NCI-H2107 treated with DMSO at 0.1 percent for 48 hours (cell line): ENCODE data around the gene SLC2A5.
"Not testable (repeated sequence)": the region's sequence is repeated elsewhere in the genome, so short reads cannot be mapped to it uniquely, and the experiment has no call there.

Source experiments
- DNase-seq: peaks from one replicate; lab custom pipeline; 2025; ENCODE audit not compliant: unreplicated experiment; lab: John Stamatoyannopoulos, UW

The SLC2A5 gene

DNA sequence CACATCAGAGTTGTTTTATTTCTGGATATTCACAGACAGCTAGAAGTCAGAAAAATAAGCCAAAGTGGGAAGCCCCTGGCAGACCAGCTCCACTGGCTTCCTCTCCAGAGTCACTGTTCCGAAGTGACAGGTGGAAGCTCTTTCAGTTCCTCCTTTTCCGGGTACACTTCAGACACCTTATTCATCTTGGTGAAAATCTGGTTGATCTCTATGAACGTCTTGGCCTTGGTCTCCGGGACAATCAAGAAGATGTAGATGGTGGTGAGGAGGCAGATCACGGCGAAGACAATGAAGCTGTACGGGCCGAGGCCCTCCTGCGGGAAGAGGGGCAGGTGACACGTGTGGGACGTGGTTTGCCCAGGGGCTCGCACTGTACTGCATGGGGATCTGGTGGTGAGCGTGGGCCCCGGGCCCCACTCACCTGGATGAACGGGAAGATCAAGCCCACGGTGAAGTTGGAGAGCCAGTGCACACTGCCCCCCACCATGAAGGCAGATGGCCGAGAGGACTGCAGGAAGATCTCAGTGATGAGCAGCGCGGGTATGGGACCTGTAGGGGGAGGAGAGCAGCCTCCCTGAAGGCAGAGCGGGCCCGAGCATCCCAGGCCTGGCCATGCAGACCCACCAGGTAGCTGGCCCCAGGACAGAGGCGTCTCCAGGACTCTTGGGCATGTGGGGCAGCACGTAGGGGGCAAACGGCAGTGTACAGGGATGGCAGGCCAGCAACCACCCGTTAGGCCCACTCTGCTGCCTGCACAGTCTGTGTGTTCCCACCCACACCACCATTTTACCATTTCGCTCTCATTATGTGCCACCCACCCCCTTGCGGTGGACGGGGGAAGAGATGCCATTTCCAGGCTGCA, 31.7 kb downstream of the SLC2A5 start:
- DNase-seq: no peak

DNA sequence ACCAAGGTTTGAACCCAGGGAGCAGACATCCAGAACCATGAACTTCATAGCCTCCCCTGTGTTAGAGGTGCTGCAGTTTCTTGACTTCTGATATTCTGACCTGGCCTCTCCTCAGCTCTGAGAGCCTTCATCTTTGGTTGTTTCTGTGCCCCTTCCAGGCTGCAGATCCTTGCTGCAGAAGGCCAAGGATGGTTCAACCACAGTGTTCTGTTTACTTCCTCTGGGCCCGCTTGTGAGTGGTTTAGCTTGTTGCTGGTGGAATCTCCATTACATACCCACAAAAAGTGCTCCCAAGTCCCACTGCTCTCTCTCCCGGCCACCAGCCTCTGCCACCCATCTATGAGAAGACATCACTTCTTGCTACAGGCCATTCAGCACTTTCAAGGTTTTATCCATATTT, 34.2 kb downstream of the SLC2A5 start:
- no peak for DNase-seq

DNA sequence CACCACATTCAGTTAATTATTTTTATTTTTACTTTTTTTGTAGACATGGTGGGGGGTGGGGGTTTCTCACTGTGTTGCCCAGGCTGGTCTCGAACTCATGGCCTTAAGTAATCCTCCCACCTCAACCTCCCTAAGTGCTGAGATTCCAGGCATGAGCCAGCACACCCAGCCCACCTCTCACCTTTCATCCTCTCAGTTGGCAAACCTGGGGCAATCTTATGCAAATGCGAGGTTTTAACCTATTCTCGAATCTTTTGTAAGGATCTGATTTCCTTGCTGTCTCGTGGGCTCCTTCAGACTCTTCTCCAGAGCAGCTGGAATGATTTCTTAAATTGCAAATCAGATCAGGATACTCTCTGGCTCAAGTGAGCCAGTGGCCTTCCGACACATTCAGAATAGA, 36.1 kb downstream of the SLC2A5 start:
- DNase-seq: no peak

- no peak for DNase-seq
Measured at GRCh38 chr1:9031484-9032259, 37.8 kb downstream of the SLC2A5 start.

GRCh38 chr1:9031077-9031476, 38.4 kb downstream of the SLC2A5 start:
- DNase-seq: not testable (repeated sequence)

DNA sequence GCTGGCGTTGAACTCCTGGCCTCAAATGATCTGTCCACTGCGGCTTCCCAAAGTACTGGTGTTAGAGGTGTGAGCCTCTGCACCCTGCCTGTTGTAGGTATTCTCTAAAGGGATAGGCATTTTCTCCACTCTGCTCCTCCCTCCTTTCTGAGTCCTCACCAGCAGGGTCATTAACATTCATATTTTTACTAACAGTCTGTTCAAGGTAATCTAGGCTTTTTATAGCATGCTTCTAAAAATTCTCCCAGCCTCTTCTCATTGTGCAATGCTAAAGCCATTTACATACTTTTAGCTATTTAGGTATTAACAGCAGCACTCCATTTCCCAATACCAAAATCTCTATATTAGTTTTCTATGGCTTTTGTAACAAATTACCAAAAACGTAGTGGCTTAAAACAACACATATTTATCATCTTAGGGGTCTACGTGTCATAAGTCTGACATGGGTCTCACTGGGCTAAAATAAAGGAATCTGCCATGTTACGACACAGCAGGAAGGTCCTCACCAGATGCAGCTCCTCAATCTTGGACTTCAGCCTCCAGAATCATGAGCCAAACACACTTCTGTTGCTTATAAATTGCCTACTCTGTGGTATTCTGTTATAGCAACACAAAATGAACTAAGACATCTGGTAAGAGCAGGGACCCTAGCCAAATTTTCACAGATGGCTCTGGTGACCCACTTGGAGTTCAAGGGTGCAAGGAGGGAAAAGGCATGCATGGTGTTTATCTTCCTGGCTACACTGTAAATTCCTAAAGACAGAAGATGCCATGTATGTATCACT, 40.3 kb downstream of the SLC2A5 start:
- no peak for DNase-seq

DNA sequence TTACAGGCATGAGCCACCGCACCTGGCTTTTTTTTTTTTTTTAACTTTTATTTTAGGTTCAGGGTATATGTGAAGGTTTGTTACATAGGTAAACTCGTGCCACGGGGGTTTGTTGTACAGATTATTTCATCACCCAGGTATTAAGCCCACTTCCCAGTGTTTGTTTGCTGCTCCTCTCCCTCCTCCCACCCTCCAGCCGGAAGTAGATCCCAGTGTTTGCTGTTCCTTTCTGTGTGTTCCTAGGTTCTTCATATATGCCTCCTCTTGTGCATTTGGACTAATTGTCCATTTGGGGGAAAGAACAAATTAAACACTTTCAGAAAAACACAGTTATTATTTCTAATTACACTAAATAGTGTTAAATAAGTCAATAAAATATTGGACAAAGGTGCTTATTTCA, 42.1 kb downstream of the SLC2A5 start:
- DNase-seq: no peak

DNA sequence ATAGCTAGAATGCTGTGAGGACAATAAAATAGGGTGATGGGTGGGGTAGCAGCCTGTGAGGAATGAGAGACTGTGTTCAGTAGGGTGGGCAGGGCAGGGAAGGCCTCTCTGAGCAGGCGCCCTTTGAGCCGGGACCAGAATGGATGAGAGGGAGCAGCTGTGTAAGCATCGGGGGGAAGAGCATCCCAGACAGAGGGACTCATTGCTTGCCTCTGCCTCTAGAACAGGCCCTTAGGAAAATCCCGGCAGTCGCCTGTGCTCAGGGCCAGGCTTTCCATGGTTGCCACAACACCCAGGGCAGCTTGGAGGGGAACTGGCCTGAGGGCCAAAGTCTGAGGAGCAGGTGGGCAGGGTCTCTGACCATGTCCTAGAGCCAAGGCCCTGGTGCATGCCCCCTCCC, 44.0 kb downstream of the SLC2A5 start:
- DNase-seq: no peak

DNA sequence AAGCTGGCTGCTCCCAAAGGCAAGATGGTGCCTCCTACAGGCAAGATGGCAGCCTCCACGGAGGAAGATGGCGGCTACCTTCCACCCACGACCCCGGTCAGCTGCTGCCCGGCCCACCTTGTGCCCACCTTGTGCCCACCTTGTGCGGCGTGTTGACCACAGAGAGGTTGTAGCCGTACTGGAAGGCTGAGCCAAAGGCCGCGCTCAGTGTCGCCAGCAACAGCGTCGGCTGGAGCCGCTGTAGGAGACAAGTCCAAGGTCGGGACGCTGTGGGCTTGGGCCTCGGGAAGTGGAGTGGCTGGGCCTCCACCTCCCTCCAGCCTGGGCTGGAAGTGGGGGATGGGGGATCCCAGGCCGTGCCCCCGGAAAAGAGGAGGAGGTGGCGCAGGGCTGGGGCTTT, 44.6 kb downstream of the SLC2A5 start:
- no peak for DNase-seq

- DNase-seq: no peak
Measured at GRCh38 chr1:9022773-9023172, 46.7 kb downstream of the SLC2A5 start.

DNA sequence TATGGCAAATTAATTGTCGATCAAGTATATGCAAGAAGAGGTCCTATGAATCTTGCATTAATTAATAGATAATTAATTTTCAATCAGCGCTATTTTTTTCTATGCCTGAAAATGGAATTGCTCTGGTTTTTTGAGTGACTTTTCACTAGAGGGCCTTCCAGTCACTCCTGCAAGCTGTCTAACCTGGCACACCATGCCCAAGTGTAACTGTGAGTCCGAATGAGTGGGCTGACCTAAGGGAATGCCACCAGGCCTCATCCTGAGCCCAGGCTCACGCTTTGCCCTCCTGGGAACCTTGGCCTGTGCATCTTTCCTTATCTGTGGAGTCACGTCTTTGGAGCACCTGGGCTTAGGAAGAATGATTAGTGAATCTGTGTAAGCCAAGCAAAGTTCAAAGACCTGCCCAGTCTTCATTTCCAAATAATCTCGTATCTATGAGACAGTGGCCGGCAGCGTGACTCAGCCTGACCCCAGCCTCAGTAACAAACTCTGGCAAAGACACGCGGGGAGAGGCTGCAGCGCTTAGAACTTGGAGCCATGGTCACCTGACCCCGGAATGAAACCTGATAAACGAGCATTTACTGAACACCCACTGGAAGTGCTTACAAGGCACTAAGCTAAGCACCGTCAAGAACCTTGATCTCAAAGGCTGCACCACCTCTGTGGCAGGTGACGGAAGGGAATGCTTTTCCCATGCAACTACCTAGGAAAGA, 47.3 kb downstream of the SLC2A5 start:
- not testable (repeated sequence) for DNase-seq

- DNase-seq: no peak
Measured at GRCh38 chr1:9020305-9020704, 49.1 kb downstream of the SLC2A5 start.

GRCh38 chr1:9019896-9020295, 49.5 kb downstream of the SLC2A5 start:
- DNase-seq: no peak

GRCh38 chr1:9018333-9018732, 51.1 kb downstream of the SLC2A5 start:
- no peak for DNase-seq

DNA sequence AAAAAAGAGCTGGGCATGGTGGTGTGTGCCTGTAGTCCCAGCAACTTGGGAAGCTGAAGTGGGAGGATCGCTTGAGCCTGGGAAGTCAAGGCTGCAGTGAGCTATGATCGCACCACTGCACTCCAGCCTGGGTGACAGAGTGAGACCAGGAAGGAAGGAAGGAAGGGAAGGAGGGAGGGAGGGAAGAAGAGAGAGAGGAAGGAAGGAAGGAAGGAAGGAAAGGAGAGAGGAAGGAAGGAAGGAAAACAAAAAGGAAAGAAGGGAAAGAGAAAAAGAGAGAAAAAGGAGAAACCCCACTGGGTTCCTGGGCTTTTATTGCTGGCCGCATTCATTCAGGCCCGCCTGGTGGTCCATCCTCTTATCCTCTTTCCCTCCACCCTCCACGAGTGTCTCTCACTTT, 53.0 kb downstream of the SLC2A5 start:
- no peak for DNase-seq

DNA sequence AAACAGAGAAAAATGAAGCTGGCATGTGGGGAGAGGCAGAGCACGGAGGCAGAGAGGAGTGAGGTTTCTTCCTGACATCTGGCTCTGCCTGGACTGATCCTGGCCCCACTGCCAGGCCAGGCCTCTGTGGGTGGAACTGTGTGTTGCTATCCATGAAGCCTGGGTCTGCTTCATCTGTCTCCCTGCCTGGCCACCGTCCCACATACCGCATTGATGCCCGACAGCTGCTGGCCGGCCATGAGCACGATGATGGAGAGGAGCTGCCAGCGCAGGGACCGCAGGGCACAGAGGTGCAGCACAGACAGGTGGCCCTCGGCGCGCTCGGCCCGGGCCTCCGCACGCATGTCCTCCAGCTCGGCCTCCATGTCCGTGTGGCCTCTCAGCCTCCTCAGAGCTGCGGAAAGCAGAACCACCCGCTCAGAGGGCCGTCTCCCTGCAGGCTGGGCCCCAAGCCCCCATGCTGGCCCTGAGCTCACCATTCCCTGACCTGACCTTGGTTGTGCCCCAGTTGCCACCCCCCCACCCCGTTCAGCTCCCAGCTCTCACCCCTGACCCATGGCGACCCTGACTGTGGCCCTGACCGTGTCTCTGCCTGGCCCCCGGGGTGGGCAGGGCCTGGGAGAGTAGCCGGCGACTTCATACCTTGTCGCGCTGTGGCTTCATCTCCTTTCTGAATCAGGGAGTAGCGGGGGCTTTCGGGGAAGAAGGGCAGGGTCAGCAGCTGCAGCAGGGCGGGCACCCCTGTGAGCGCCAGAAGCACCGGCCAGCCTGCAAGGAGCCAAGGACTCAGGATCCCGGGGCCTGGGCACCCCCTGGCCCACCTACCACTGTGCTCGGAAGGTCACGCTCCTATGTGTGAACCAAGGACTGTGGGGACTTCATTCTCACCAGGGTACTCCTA, 54.7 kb downstream of the SLC2A5 start:
- no peak for DNase-seq

DNA sequence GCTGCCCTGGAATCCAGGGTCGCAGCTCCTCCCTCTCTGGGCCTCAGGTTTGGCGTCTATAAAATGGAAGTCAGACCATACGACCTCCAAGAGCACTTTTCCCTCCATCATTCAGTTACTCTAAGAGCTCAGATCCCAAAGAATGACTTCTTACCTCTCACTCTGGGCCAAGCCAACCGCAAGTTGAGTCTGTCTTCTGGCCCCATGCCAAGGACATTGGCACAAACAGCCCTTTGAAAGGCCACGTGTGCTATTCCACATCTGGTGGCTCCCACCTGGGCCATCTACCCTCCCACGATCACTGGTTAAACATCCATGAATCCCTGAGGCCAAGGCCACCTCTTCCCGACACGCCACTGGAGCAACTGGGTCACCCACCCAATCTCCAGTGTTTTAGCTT, 55.6 kb downstream of the SLC2A5 start:
- DNase-seq: no peak

DNA sequence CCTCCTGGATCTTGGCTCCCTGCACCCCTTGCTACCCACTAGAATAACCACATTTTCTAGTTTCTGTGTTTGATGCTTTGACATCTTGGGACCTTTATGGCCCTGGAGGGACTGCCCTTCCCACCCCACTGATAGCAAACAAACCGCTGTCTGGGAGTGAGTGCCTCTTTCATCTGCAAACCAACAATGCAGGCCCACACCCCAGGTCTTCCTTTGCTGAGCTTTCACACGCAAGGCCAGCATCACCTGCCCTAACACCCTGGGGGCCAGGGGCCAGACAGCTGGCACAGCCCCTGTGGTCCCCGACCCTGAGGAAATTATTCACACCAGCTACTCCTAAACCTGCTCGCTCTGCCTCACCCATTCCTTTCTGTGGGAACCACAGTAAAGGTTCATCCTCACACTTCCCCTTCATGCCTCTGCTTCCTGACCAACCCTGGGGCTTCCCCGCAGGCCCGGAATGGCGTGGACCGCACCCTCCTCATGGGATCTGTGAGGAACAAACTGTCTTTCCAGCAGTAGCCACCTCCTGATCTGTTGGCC, 58.6 kb downstream of the SLC2A5 start:
- no peak for DNase-seq
